Measurements from ENCODE around the gene ATP1B1.

ATP1B1 gene

GRCh38 chr1:169078163-169078883 is 28.2 kb upstream of the ATP1B1 start:
- Histone ChIP-seq H3K4me3 (ENCODE audit: low read length in 2 of 2) (no peak overlapping the region), H3K36me3 (ENCODE audit: control insufficient read depth in 2 of 2, insufficient read depth in 2 of 2, low read length in 2 of 2) (no peaks in the 10 kb centered on the region), H3K27ac (ENCODE audit: low read depth in 2 of 2, low read length in 2 of 2) (no peak overlapping the region), H3K27me3 (ENCODE audit: control insufficient read depth in 2 of 2, insufficient read depth in 2 of 2, low read length in 2 of 2) (no peaks in the 10 kb centered on the region), H3K9me3 (ENCODE audit: control insufficient read depth in 2 of 2, low read length in 2 of 2) (no peaks in the 10 kb centered on the region), H3K4me1 (ENCODE audit: control insufficient read depth in 2 of 2, insufficient read depth in 2 of 2, low read length in 2 of 2) (peaks cover 0 to 4% of the 10 kb centered on the region in 2 donors), H3K9ac (ENCODE audit: low read depth in 1 of 2, low read length in 2 of 2) (no peak overlapping the region)

GRCh38 chr1:169081503-169082123 is 24.9 kb upstream of the ATP1B1 start:
- Histone ChIP-seq H3K9me3 (ENCODE audit: control insufficient read depth in 2 of 2, low read length in 2 of 2) (no peaks in the 10 kb centered on the region), H3K9ac (ENCODE audit: low read depth in 1 of 2, low read length in 2 of 2) (no peak overlapping the region), H3K36me3 (ENCODE audit: control insufficient read depth in 2 of 2, insufficient read depth in 2 of 2, low read length in 2 of 2) (no peaks in the 10 kb centered on the region), H3K27me3 (ENCODE audit: control insufficient read depth in 2 of 2, insufficient read depth in 2 of 2, low read length in 2 of 2) (no peaks in the 10 kb centered on the region), H3K4me3 (ENCODE audit: low read length in 2 of 2) (no peak overlapping the region), H3K4me1 (ENCODE audit: control insufficient read depth in 2 of 2, insufficient read depth in 2 of 2, low read length in 2 of 2) (peaks cover 3 to 6% of the 10 kb centered on the region in 2 donors), H3K27ac (ENCODE audit: low read depth in 2 of 2, low read length in 2 of 2) (no peak overlapping the region)

GRCh38 chr1:169085911-169086310 is 20.6 kb upstream of the ATP1B1 start:
- no peaks in the 10 kb centered on the region for H3K36me3 ChIP-seq (ENCODE audit: control insufficient read depth in 2 of 2, insufficient read depth in 2 of 2, low read length in 2 of 2)
- H3K4me1 ChIP-seq (ENCODE audit: control insufficient read depth in 2 of 2, insufficient read depth in 2 of 2, low read length in 2 of 2), result peaks cover 7 to 14% of the 10 kb centered on the region in 2 donors
- H3K9me3 ChIP-seq (ENCODE audit: control insufficient read depth in 2 of 2, low read length in 2 of 2), result no peaks in the 10 kb centered on the region
- H3K27me3 ChIP-seq (ENCODE audit: control insufficient read depth in 2 of 2, insufficient read depth in 2 of 2, low read length in 2 of 2), result no peaks in the 10 kb centered on the region
- no peak overlapping the region for H3K27ac ChIP-seq (ENCODE audit: low read depth in 2 of 2, low read length in 2 of 2)
- H3K9ac ChIP-seq (ENCODE audit: low read depth in 1 of 2, low read length in 2 of 2), result no peak overlapping the region
- no peak overlapping the region for H3K4me3 ChIP-seq (ENCODE audit: low read length in 2 of 2)

- Histone ChIP-seq H3K9me3 (ENCODE audit: control insufficient read depth in 2 of 2, low read length in 2 of 2) (no peaks in the 10 kb centered on the region), H3K4me1 (ENCODE audit: control insufficient read depth in 2 of 2, insufficient read depth in 2 of 2, low read length in 2 of 2) (peaks cover 7 to 14% of the 10 kb centered on the region in 2 donors), H3K4me3 (ENCODE audit: low read length in 2 of 2) (no peak overlapping the region), H3K36me3 (ENCODE audit: control insufficient read depth in 2 of 2, insufficient read depth in 2 of 2, low read length in 2 of 2) (no peaks in the 10 kb centered on the region), H3K27me3 (ENCODE audit: control insufficient read depth in 2 of 2, insufficient read depth in 2 of 2, low read length in 2 of 2) (no peaks in the 10 kb centered on the region), H3K9ac (ENCODE audit: low read depth in 1 of 2, low read length in 2 of 2) (no peak overlapping the region), H3K27ac (ENCODE audit: low read depth in 2 of 2, low read length in 2 of 2) (peak overlapping the region; percentile 4 to 46)
Observed at GRCh38 chr1:169086603-169087455, 19.7 kb upstream of the ATP1B1 start.

GRCh38 chr1:169087876-169088275 is 18.6 kb upstream of the ATP1B1 start:
- no peak overlapping the region for H3K9ac ChIP-seq (ENCODE audit: low read depth in 1 of 2, low read length in 2 of 2)
- no peaks in the 10 kb centered on the region for H3K27me3 ChIP-seq (ENCODE audit: control insufficient read depth in 2 of 2, insufficient read depth in 2 of 2, low read length in 2 of 2)
- H3K27ac ChIP-seq (ENCODE audit: low read depth in 2 of 2, low read length in 2 of 2), result no peak overlapping the region
- H3K4me1 ChIP-seq (ENCODE audit: control insufficient read depth in 2 of 2, insufficient read depth in 2 of 2, low read length in 2 of 2), result peaks cover 7 to 14% of the 10 kb centered on the region in 2 donors
- no peaks in the 10 kb centered on the region for H3K9me3 ChIP-seq (ENCODE audit: control insufficient read depth in 2 of 2, low read length in 2 of 2)
- H3K4me3 ChIP-seq (ENCODE audit: low read length in 2 of 2), result no peak overlapping the region
- no peaks in the 10 kb centered on the region for H3K36me3 ChIP-seq (ENCODE audit: control insufficient read depth in 2 of 2, insufficient read depth in 2 of 2, low read length in 2 of 2)

DNA sequence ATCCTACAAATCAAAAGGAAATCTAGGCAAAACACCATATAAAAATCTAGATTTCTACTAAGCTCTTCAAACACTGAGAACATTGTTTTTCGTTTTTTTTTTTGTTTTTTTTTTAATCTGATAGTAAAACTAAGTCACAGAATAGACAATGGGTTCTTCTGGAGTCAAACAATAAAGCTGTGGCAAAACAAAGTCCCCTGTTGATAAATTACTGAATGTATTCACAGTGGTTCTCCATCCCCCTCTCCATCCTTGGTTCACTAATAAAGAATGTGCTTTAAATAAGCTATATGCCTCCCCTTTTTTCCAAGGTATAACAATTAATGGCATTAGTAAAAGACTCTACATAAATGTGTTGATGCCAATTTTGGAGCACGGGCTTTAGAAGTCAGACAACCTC is 16.7 kb upstream of the ATP1B1 start:
- Histone ChIP-seq H3K36me3 (ENCODE audit: control insufficient read depth in 2 of 2, insufficient read depth in 2 of 2, low read length in 2 of 2) (no peaks in the 10 kb centered on the region), H3K4me3 (ENCODE audit: low read length in 2 of 2) (no peak overlapping the region), H3K4me1 (ENCODE audit: control insufficient read depth in 2 of 2, insufficient read depth in 2 of 2, low read length in 2 of 2) (peaks cover 7 to 14% of the 10 kb centered on the region in 2 donors), H3K9ac (ENCODE audit: low read depth in 1 of 2, low read length in 2 of 2) (no peak overlapping the region), H3K9me3 (ENCODE audit: control insufficient read depth in 2 of 2, low read length in 2 of 2) (no peaks in the 10 kb centered on the region), H3K27ac (ENCODE audit: low read depth in 2 of 2, low read length in 2 of 2) (no peak overlapping the region), H3K27me3 (ENCODE audit: control insufficient read depth in 2 of 2, insufficient read depth in 2 of 2, low read length in 2 of 2) (no peaks in the 10 kb centered on the region)

- no peak overlapping the region for H3K4me3 ChIP-seq (ENCODE audit: low read length in 2 of 2)
- H3K36me3 ChIP-seq (ENCODE audit: control insufficient read depth in 2 of 2, insufficient read depth in 2 of 2, low read length in 2 of 2), result no peaks in the 10 kb centered on the region
- H3K4me1 ChIP-seq (ENCODE audit: control insufficient read depth in 2 of 2, insufficient read depth in 2 of 2, low read length in 2 of 2), result peaks cover 13 to 19% of the 10 kb centered on the region in 2 donors
- no peak overlapping the region for H3K27ac ChIP-seq (ENCODE audit: low read depth in 2 of 2, low read length in 2 of 2)
- no peaks in the 10 kb centered on the region for H3K9me3 ChIP-seq (ENCODE audit: control insufficient read depth in 2 of 2, low read length in 2 of 2)
- no peaks in the 10 kb centered on the region for H3K27me3 ChIP-seq (ENCODE audit: control insufficient read depth in 2 of 2, insufficient read depth in 2 of 2, low read length in 2 of 2)
- no peak overlapping the region for H3K9ac ChIP-seq (ENCODE audit: low read depth in 1 of 2, low read length in 2 of 2)
Observed at GRCh38 chr1:169090308-169090899, 16.1 kb upstream of the ATP1B1 start.

- Histone ChIP-seq H3K4me1 (ENCODE audit: control insufficient read depth in 2 of 2, insufficient read depth in 2 of 2, low read length in 2 of 2) (peaks cover 14 to 18% of the 10 kb centered on the region in 2 donors), H3K36me3 (ENCODE audit: control insufficient read depth in 2 of 2, insufficient read depth in 2 of 2, low read length in 2 of 2) (no peaks in the 10 kb centered on the region), H3K9me3 (ENCODE audit: control insufficient read depth in 2 of 2, low read length in 2 of 2) (no peaks in the 10 kb centered on the region), H3K27me3 (ENCODE audit: control insufficient read depth in 2 of 2, insufficient read depth in 2 of 2, low read length in 2 of 2) (no peaks in the 10 kb centered on the region), H3K27ac (ENCODE audit: low read depth in 2 of 2, low read length in 2 of 2) (no peak overlapping the region), H3K4me3 (ENCODE audit: low read length in 2 of 2) (no peak overlapping the region), H3K9ac (ENCODE audit: low read depth in 1 of 2, low read length in 2 of 2) (no peak overlapping the region)
Observed at GRCh38 chr1:169090900-169091311, 15.6 kb upstream of the ATP1B1 start.

GRCh38 chr1:169091480-169091941 is 15.0 kb upstream of the ATP1B1 start:
- Histone ChIP-seq H3K36me3 (ENCODE audit: control insufficient read depth in 2 of 2, insufficient read depth in 2 of 2, low read length in 2 of 2) (no peaks in the 10 kb centered on the region), H3K27me3 (ENCODE audit: control insufficient read depth in 2 of 2, insufficient read depth in 2 of 2, low read length in 2 of 2) (no peaks in the 10 kb centered on the region), H3K4me3 (ENCODE audit: low read length in 2 of 2) (no peak overlapping the region), H3K9ac (ENCODE audit: low read depth in 1 of 2, low read length in 2 of 2) (no peak overlapping the region), H3K4me1 (ENCODE audit: control insufficient read depth in 2 of 2, insufficient read depth in 2 of 2, low read length in 2 of 2) (peaks cover 12 to 14% of the 10 kb centered on the region in 2 donors), H3K27ac (ENCODE audit: low read depth in 2 of 2, low read length in 2 of 2) (no peak overlapping the region), H3K9me3 (ENCODE audit: control insufficient read depth in 2 of 2, low read length in 2 of 2) (no peaks in the 10 kb centered on the region)
